ENCODE measurements around the gene EXOC3. TPM values are rescaled to one million over a fixed set of nuclear protein-coding genes. Genes with fewer than 3 reads are reported as not detected.
A peak's percentile ranks its signal among the peaks of the same experiment; 100 is the strongest.

The EXOC3 gene
- total RNA-seq, 1 experiment from 2014 or later = 60.1 TPM

GRCh38 chr5:446066-446882, 3.3 kb downstream of the EXOC3 start:
- H3K4me1 Mint-ChIP-seq = peaks cover 16% of the 10 kb centered on the region
- H3K9me3 Mint-ChIP-seq = no peaks in the 10 kb centered on the region
- no peak overlapping the region for H3K4me3 Mint-ChIP-seq
- ChIA-PET POLR2A (no interaction called here), CTCF (interaction anchor here (0.6 to 3.7 kb wide), 66 partner anchors 9 to 502 kb away, joined by 3 to 33 read pairs (median 4); partner anchors contain the start of genes CCDC127, SDHA and SLC9A3)
- peak overlapping the region; percentile 60; the same call in 1 of the 2 replicates for H3K27ac Mint-ChIP-seq
- H3K27me3 Mint-ChIP-seq (ENCODE audit: low read depth) = peaks cover 5% of the 10 kb centered on the region
- peaks cover 47% of the 10 kb centered on the region for H3K36me3 Mint-ChIP-seq
- DNase-seq (ENCODE audit: low spot score) (no peak), ATAC-seq (no peak)
- no peak for TF ChIP-seq FOXP4 (CRISPR knock-in tag; IDR thresholded peaks at IDR 0.05)
- no peak for TF ChIP-seq ESRRA (CRISPR knock-in tag; IDR thresholded peaks at IDR 0.05; ENCODE audit: borderline replicate concordance)
- no peak for TF ChIP-seq ZBTB21 (CRISPR knock-in tag; IDR thresholded peaks at IDR 0.05; ENCODE audit: borderline replicate concordance)
- TF ChIP-seq TP53 (CRISPR knock-in tag; IDR thresholded peaks at IDR 0.05) = no peak
- no peak for TF ChIP-seq E2F5 (CRISPR knock-in tag; IDR thresholded peaks at IDR 0.05)
- TF ChIP-seq ETV6 (CRISPR knock-in tag; IDR thresholded peaks at IDR 0.05) = no peak
- TF ChIP-seq NFE2L1 (CRISPR knock-in tag; IDR thresholded peaks at IDR 0.05) = no peak
- TF ChIP-seq SMAD4 (CRISPR knock-in tag; IDR thresholded peaks at IDR 0.05) = no peak
- TF ChIP-seq IRF2 (CRISPR knock-in tag; IDR thresholded peaks at IDR 0.05; ENCODE audit: borderline replicate concordance, low read depth) = no peak
- no peak for TF ChIP-seq NR1H2 (CRISPR knock-in tag; IDR thresholded peaks at IDR 0.05)

GRCh38 chr5:446883-447263, 3.9 kb downstream of the EXOC3 start:
- Mint-ChIP-seq H3K27ac (no peak overlapping the region), H3K9me3 (peaks cover 4% of the 10 kb centered on the region), H3K36me3 (peaks cover 53% of the 10 kb centered on the region), H3K4me1 (peaks cover 14% of the 10 kb centered on the region), H3K4me3 (no peak overlapping the region), H3K27me3 (ENCODE audit: low read depth) (peaks cover under 1% of the 10 kb centered on the region)
- DNase-seq (ENCODE audit: low spot score) (peak; percentile 13), ATAC-seq (peak; percentile 26; the same call in 1 of the 2 replicates)
- ChIA-PET POLR2A (no interaction called here), CTCF (interaction anchor here (0.6 to 3.7 kb wide), 67 partner anchors 9 to 502 kb away, joined by 3 to 33 read pairs (median 4); partner anchors contain the start of genes CCDC127, PDCD6, SDHA and SLC9A3)
- no peak for TF ChIP-seq TEAD4 (CRISPR knock-in tag; IDR thresholded peaks at IDR 0.05)
- no peak for TF ChIP-seq SOX15 (CRISPR knock-in tag; IDR thresholded peaks at IDR 0.05)
- no peak for TF ChIP-seq ERG (CRISPR knock-in tag; IDR thresholded peaks at IDR 0.05)
- TF ChIP-seq JUN (CRISPR knock-in tag; IDR thresholded peaks at IDR 0.05) = no peak
- TF ChIP-seq FOXP4 (CRISPR knock-in tag; IDR thresholded peaks at IDR 0.05) = no peak
- peak; percentile 41; the same call in 1 of the 2 replicates for TF ChIP-seq CTCF (IDR thresholded peaks at IDR 0.05)

All from WTC11 (cell line).